SU-DHL-6 (cell line): ENCODE data around the gene CBY1.

ENCODE experiments used
- H2AFZ ChIP-seq: fragments of 200-600 bp; sonication (generic); 2 replicates; pipeline ENCODE4 v1.6.1; 2014; ENCODE audit warnings: low read depth, mild to moderate bottlenecking, moderate library complexity, mixed read lengths, antibody characterized with exemption, low read length; ENCODE audit not compliant: severe bottlenecking
- H3F3A ChIP-seq: fragments of 200-600 bp; shearing (Covaris generic); 2 replicates; pipeline ENCODE4 v1.6.0; 2016; ENCODE audit warnings: antibody characterized with exemption, mild to moderate bottlenecking; ENCODE audit not compliant: insufficient read depth
- H3K27ac ChIP-seq: fragments of 200-600 bp; sonication (generic); 2 replicates; pipeline ENCODE4 v1.5.1; 2016; ENCODE audit warnings: low read depth, mild to moderate bottlenecking, low read length, moderate library complexity, mixed read lengths
- H3K27me3 ChIP-seq: fragments of 200-600 bp; sonication (generic), shearing (Covaris generic); 2 replicates; pipeline ENCODE4 v1.6.0; 2014; ENCODE audit warnings: mild to moderate bottlenecking, low read length
- H3K36me3 ChIP-seq: fragments of 200-600 bp; sonication (generic); 2 replicates; pipeline ENCODE4 v1.6.1; 2014; ENCODE audit warnings: mild to moderate bottlenecking, low read length, mixed read lengths
- H3K4me2 ChIP-seq: fragments of 300-600, 200-600 bp; shearing (Covaris generic), sonication (generic); 2 replicates; pipeline ENCODE4 v1.6.0; 2014; ENCODE audit warnings: low read length, low read depth, mild to moderate bottlenecking; ENCODE audit not compliant: poor library complexity, severe bottlenecking
- H3K4me3 ChIP-seq: fragments of 200-600 bp; sonication (generic); 2 replicates; pipeline ENCODE4 v1.5.1; 2014; ENCODE audit warnings: antibody characterized with exemption, low read length, mild to moderate bottlenecking, mixed read lengths; ENCODE audit not compliant: insufficient read depth, poor library complexity, severe bottlenecking
- H3K79me2 ChIP-seq: fragments of 200-600 bp; sonication (generic); 2 replicates; pipeline ENCODE4 v1.6.1; 2014; ENCODE audit warnings: mild to moderate bottlenecking, low read length, moderate library complexity; ENCODE audit not compliant: insufficient read depth
- H3K9ac ChIP-seq: fragments of 200-600 bp; sonication (generic); 2 replicates; pipeline ENCODE4 v1.7.0; 2014; ENCODE audit warnings: mild to moderate bottlenecking, low read length
- H3K9me2 ChIP-seq: fragments of 200-600 bp; sonication (generic); replicated peaks from 2 replicates; pipeline ENCODE4 v1.6.1; 2014; ENCODE audit warnings: low read length; ENCODE audit not compliant: insufficient read depth
- H3K9me3 ChIP-seq: fragments of 200-600 bp; sonication (generic); 2 replicates; pipeline ENCODE4 v1.6.1; 2014; ENCODE audit warnings: low read length, mixed read lengths; ENCODE audit not compliant: insufficient read depth
- H4K20me1 ChIP-seq: fragments of 200-600 bp; sonication (generic); 2 replicates; pipeline ENCODE4 v1.6.1; 2014; ENCODE audit warnings: low read depth, mild to moderate bottlenecking, antibody characterized with exemption, low read length, moderate library complexity, mixed read lengths
- CTCF ChIP-seq: fragments of 200-600 bp; sonication (generic); IDR thresholded peaks from one replicate; pipeline ENCODE4 v1.5.1; 2017; ENCODE audit warnings: antibody characterized with exemption, mild to moderate bottlenecking, low read length, moderate library complexity; ENCODE audit not compliant: insufficient read depth, poor library complexity, severe bottlenecking
- EZH2phosphoT487 ChIP-seq: fragments of 200-600 bp; sonication (generic), shearing (Covaris generic); conservative IDR thresholded peaks from 2 replicates; pipeline ENCODE4 v1.6.1; 2018; ENCODE audit warnings: mild to moderate bottlenecking, antibody characterized with exemption, low read length, moderate library complexity, mixed read lengths

The CBY1 gene

GRCh38 chr22:38710866-38711265, 54.4 kb downstream of the CBY1 start:
- H3K4me3 ChIP-seq = no peak overlapping the region
- H3K27ac ChIP-seq = no peak overlapping the region
- no peak overlapping the region for H3K4me2 ChIP-seq
- H3F3A ChIP-seq = no peaks in the 10 kb centered on the region
- no peak overlapping the region for H2AFZ ChIP-seq
- H3K36me3 ChIP-seq = no peaks in the 10 kb centered on the region
- peaks cover 98% of the 10 kb centered on the region for H3K79me2 ChIP-seq
- no peak overlapping the region for H3K9ac ChIP-seq
- no peak for TF ChIP-seq EZH2phosphoT487
- no peak for TF ChIP-seq CTCF
- no peaks in the 10 kb centered on the region for H3K27me3 ChIP-seq
- H3K9me3 ChIP-seq = no peaks in the 10 kb centered on the region
- H4K20me1 ChIP-seq = peaks cover 14% of the 10 kb centered on the region; the same call in 1 of the 2 replicates
- H3K9me2 ChIP-seq = no peaks in the 10 kb centered on the region

- Histone ChIP-seq H3K27ac (no peak overlapping the region), H3K9me2 (no peaks in the 10 kb centered on the region), H3K4me2 (no peak overlapping the region), H3K9me3 (no peaks in the 10 kb centered on the region), H3K4me3 (no peak overlapping the region), H3K27me3 (no peaks in the 10 kb centered on the region), H3K36me3 (no peaks in the 10 kb centered on the region), H3F3A (no peaks in the 10 kb centered on the region), H3K9ac (no peak overlapping the region), H3K79me2 (peaks cover 86% of the 10 kb centered on the region), H4K20me1 (peaks cover 9% of the 10 kb centered on the region; the same call in 1 of the 2 replicates), H2AFZ (no peak overlapping the region)
- no peak for TF ChIP-seq EZH2phosphoT487
- TF ChIP-seq CTCF = no peak
Measured at GRCh38 chr22:38712486-38713207, 56.2 kb downstream of the CBY1 start.

- no peaks in the 10 kb centered on the region for H3K27me3 ChIP-seq
- peaks cover 73% of the 10 kb centered on the region for H3K79me2 ChIP-seq
- H3F3A ChIP-seq = no peaks in the 10 kb centered on the region
- H3K9me2 ChIP-seq = no peaks in the 10 kb centered on the region
- no peaks in the 10 kb centered on the region for H3K36me3 ChIP-seq
- H3K4me3 ChIP-seq = no peak overlapping the region
- TF ChIP-seq CTCF = no peak
- TF ChIP-seq EZH2phosphoT487 = no peak
- H4K20me1 ChIP-seq = peaks cover 9% of the 10 kb centered on the region; the same call in 1 of the 2 replicates
- no peak overlapping the region for H3K9ac ChIP-seq
- no peak overlapping the region for H3K27ac ChIP-seq
- no peak overlapping the region for H3K4me2 ChIP-seq
- no peaks in the 10 kb centered on the region for H3K9me3 ChIP-seq
- no peak overlapping the region for H2AFZ ChIP-seq
Measured at GRCh38 chr22:38713921-38714320, 57.5 kb downstream of the CBY1 start.
